Nephron (organoid): ENCODE results near the gene EPX.

Source experiments
- H3K27ac Mint-ChIP-seq, 3 experiments: 2 replicates each; pipeline ENCODE4 v1.8.0; 2020; ENCODE audit warnings: mixed read lengths in 3 of 3, mild to moderate bottlenecking in 2 of 3, moderate library complexity in 1 of 3
- H3K27me3 Mint-ChIP-seq: 2 replicates; pipeline ENCODE4 v1.8.0; 2021; ENCODE audit warnings: low read depth, mild to moderate bottlenecking, moderate library complexity, mixed read lengths
- H3K36me3 Mint-ChIP-seq: 2 replicates; pipeline ENCODE4 v1.8.0; 2020; ENCODE audit warnings: low read depth, mixed read lengths
- H3K4me1 Mint-ChIP-seq: 2 replicates; pipeline ENCODE4 v1.8.0; 2020; ENCODE audit warnings: mixed read lengths
- H3K4me3 Mint-ChIP-seq, 3 experiments: 2 replicates each; pipeline ENCODE4 v1.8.0; 2020; ENCODE audit warnings: mild to moderate bottlenecking in 3 of 3, mixed read lengths in 3 of 3, moderate library complexity in 2 of 3
- H3K9me3 Mint-ChIP-seq: 2 replicates; pipeline ENCODE4 v1.8.0; 2020; ENCODE audit warnings: mixed read lengths
- CTCF ChIP-seq, 3 experiments: fragments of 200-600 bp; sonication (generic); IDR thresholded peaks; one replicate each; pipeline ENCODE4 v1.5.0; 2021; ENCODE audit warnings: antibody characterized with exemption in 3 of 3; ENCODE audit not compliant: unreplicated experiment in 3 of 3

Gene EPX

GRCh38 chr17:58195518-58196123 is 3.1 kb downstream of the EPX start:
- Mint-ChIP-seq H3K9me3 (no peaks in the 10 kb centered on the region), H3K4me1 (no peaks in the 10 kb centered on the region), H3K27ac (no peak overlapping the region), H3K27me3 (peaks cover 33% of the 10 kb centered on the region), H3K4me3 (no peak overlapping the region), H3K36me3 (no peaks in the 10 kb centered on the region)
- TF ChIP-seq CTCF (IDR thresholded peaks at IDR 0.05; ENCODE audit: unreplicated experiment in 3 of 3) = no peak

GRCh38 chr17:58196610-58197009 is 4.1 kb downstream of the EPX start:
- Mint-ChIP-seq H3K4me1 (no peaks in the 10 kb centered on the region), H3K27ac (no peak overlapping the region), H3K9me3 (no peaks in the 10 kb centered on the region), H3K4me3 (no peak overlapping the region), H3K27me3 (peaks cover 25% of the 10 kb centered on the region), H3K36me3 (no peaks in the 10 kb centered on the region)
- no peak for TF ChIP-seq CTCF (IDR thresholded peaks at IDR 0.05; ENCODE audit: unreplicated experiment in 3 of 3)

GRCh38 chr17:58200024-58200633 is 7.6 kb downstream of the EPX start:
- TF ChIP-seq CTCF (IDR thresholded peaks at IDR 0.05; ENCODE audit: unreplicated experiment in 3 of 3) = peak in 2 of 3 experiments; percentile 28 to 42
- Mint-ChIP-seq H3K27me3 (peaks cover 13% of the 10 kb centered on the region), H3K27ac (no peak overlapping the region), H3K36me3 (no peaks in the 10 kb centered on the region), H3K9me3 (no peaks in the 10 kb centered on the region), H3K4me3 (no peak overlapping the region), H3K4me1 (no peaks in the 10 kb centered on the region)

GRCh38 chr17:58202859-58203258 is 10.3 kb downstream of the EPX start:
- no peak overlapping the region for H3K4me3 Mint-ChIP-seq
- no peaks in the 10 kb centered on the region for H3K9me3 Mint-ChIP-seq

GRCh38 chr17:58204796-58205195 is 12.3 kb downstream of the EPX start:
- no peak overlapping the region for H3K4me3 Mint-ChIP-seq
- TF ChIP-seq CTCF (IDR thresholded peaks at IDR 0.05; ENCODE audit: unreplicated experiment in 3 of 3) = no peak
- H3K4me1 Mint-ChIP-seq = no peaks in the 10 kb centered on the region
- peaks cover 29% of the 10 kb centered on the region for H3K36me3 Mint-ChIP-seq
- no peak overlapping the region for H3K27ac Mint-ChIP-seq
- H3K27me3 Mint-ChIP-seq = no peaks in the 10 kb centered on the region
- H3K9me3 Mint-ChIP-seq = no peaks in the 10 kb centered on the region

More at GRCh38 chr17:58202859-58203258, 10.3 kb downstream of the EPX start:
- TF ChIP-seq CTCF (IDR thresholded peaks at IDR 0.05; ENCODE audit: unreplicated experiment in 3 of 3) = no peak
- Mint-ChIP-seq H3K4me1 (no peaks in the 10 kb centered on the region), H3K27ac (no peak overlapping the region), H3K27me3 (peaks cover 13% of the 10 kb centered on the region), H3K36me3 (peaks cover 14% of the 10 kb centered on the region)

- Mint-ChIP-seq H3K9me3 (no peaks in the 10 kb centered on the region), H3K27ac (no peak overlapping the region), H3K36me3 (peaks cover 41% of the 10 kb centered on the region), H3K4me3 (no peak overlapping the region), H3K4me1 (no peaks in the 10 kb centered on the region), H3K27me3 (no peaks in the 10 kb centered on the region)
- no peak for TF ChIP-seq CTCF (IDR thresholded peaks at IDR 0.05; ENCODE audit: unreplicated experiment in 3 of 3)
These were observed 13.4 kb downstream of the EPX start for GRCh38 chr17:58205936-58206335.
